NCI-H524 treated with DMSO at 0.1 percent for 48 hours (cell line): ENCODE measurements around the gene RERE.
"Not testable (repeated sequence)": the region's sequence is repeated elsewhere in the genome, so short reads cannot be mapped to it uniquely, and the experiment has no call there.

Experiments
- DNase-seq: peaks from one replicate; lab custom pipeline; 2025; lab: John Stamatoyannopoulos, UW

Gene RERE

DNA sequence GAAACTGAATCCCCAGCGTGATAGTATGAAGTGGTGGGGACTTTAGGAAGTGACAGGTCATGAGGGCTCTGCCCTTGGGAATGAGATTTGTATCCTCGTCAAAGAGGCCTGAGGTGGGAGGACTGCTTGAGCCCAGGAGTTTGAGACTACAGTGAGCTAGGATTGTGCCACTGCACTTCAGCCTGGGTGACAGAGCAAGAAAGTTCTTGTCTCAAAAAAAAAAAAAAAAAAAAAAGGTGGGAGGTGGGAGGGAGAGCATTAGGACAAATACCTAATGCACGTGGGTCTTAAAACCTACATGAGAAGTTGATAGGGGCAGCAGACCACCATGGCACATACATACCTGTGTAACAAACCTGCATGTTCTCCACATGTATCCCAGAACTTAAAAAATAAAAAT lies 24.0 kb upstream of the RERE start:
- DNase-seq: no peak

DNA sequence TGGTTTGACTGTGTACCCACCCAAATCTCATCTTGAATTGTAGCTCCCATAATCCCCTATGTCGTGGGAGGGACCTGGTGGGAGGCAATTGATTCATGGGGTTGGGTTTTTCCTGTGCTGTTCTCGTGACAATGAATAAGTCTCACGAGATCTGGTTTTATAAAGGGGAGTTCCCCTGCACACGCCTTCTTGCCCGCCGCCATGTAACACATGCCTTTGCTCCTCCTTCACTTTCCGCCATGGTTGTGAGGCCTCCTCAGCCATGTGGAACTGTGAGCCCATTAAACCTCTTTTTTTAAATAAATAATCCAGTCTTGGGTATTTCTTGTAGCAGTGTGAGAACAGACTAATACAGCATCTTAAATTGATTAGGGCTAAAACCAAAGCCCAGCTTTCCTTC lies 22.6 kb upstream of the RERE start:
- no peak for DNase-seq

DNA sequence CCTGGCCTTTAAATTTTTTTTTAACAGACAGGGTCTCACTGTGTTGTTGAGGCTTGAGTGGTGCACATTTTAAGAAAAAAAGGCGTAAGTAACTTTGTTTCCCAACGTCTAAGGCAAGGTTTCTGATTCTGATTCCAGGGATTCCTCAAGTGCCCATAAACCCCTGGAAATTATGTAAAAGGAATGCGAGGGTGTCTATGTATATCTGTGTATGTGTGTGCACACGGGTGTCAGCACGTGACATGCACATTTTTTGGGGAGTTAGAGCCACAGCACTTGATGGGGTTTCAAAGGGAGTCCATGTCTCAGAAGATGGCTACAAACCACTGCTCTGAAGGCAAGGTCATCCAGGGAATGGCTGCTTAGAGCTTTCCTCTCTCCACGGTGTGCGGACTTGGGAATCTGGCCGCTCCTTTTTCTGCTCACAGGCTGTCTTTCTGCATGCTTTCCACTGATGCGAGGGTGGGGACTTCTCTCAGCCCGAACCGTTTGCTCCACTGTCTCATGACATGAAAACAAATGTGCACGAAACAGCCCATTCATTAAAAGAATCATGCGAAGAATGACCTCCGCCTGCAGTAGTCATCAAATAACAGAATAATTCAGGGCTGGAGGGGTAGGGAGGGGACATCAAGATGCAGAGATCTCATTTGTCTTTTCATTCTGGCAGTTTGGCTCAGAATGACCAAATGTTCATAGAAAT lies 18.7 kb upstream of the RERE start:
- no peak for DNase-seq

DNA sequence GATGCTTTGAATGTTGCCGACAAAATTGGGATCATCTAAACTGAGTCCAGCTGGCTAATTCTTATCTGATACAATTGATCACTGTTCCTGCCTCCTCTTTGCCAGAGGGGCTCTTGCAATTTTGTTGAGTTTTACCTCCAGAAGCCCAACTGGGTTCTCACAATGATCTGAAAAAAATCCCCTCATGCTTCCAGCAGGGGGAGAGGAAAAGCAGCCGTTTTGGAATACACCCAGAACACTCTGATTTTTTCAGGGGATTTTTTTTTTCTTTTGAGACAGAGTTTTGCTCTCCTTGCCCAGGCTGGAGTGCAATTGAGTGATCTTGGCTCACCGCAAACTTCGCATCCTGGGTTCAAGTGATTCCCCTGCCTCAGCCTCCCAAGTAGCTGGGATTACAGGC lies 13.9 kb upstream of the RERE start:
- DNase-seq: no peak

DNA sequence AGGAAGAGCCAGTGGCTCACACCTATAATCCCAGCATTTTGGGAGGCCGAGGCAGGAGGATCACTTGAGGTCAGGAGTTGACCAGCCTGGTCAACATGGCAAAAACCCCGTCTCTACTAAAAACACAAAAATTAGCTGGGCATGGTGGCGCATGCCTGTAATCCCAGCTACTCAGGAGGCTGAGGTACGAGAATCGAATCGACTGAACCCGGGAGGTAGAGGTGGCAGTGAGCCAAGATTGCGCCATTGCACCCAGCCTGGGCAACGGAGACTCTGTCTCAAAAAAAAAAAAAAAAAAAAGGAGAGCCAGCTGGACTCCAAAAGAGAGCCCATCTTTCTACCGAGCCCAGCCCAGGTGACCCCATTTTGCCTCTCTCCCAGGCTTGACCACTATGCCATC lies 13.3 kb upstream of the RERE start:
- DNase-seq: not testable (repeated sequence)

DNA sequence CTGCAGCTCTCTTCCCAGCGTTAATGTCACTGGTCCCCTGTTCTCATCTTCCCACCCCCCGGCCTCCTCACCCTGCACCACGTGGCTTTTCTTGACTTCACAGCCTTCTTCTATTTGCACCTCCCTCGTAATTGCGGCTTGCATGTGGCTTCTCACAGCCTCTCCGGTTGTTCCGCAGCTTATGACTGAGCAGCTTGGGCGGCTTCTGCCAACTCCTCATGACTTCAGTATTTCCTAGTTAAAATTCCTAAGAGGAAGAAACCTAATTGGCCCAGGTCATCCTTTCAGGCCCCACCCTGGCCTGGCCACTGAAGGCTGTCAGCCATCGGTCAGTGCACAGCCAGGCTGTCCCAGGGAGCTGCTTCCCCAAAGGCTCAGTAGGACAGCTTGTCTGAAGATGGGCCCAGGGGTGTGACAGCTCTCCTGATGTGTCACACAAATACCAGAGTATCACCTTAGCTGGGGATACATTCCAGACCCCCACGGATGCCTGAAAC lies 8.6 kb upstream of the RERE start:
- DNase-seq: no peak

DNA sequence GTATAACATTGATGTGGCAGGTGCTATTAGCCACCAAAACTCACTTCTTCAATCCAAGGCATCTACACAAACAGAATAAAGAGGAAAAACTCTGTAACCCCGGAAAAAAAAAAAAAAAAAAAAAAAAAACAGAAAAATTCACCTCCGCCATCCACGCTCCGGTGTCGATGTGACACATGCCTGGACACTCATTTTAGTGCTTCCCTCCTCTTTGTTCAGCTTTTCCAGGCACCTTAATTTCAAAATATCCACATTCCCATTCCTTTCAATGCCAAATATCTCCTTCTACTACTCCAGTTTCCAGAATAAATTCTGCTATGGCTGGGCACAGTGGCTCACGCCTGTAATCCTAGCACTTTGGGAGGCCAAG lies 5.8 kb upstream of the RERE start:
- DNase-seq: no peak

DNA sequence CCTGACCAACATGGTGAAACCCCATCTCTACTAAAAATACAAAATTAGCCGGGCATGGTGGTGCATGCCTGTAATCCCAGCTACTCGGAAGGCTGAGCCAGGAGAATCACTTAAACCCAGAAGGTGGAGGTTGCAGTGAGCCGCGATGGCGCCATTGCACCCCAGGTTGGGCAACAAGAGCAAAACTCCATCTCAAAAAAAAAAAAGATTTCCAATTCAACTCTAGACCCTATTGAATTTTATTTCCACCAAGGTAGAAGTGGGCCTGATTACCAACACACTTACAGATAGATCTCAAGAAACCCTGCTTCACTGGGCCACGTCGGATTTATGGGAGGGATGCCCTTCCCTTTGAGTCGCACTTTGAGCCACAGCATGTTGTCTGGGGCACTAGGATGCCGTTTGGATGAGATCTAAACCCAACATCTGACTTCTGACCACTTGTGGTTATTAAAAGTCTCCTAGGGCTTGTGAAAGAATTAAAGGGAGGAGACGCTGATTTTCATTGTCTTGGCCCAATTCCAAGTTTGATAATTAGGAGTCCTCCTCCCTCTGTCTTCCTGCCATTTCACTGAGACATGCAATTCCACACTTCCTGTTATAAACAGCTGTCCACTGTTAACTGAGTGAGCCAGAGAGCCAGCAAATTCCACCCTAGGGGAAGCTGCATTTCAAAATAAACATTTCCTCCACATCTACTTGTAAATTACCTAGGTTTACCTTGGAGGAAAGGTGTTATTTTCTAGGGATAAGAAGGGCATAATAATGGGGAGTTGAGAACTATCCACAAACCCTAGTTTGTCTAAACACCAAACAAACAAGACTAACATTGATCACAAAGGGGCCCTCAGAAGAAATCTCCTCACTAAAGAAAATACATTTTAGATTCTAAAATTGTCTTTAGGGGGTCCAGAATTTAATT lies 5.2 kb upstream of the RERE start:
- peak; percentile 87 for DNase-seq

DNA sequence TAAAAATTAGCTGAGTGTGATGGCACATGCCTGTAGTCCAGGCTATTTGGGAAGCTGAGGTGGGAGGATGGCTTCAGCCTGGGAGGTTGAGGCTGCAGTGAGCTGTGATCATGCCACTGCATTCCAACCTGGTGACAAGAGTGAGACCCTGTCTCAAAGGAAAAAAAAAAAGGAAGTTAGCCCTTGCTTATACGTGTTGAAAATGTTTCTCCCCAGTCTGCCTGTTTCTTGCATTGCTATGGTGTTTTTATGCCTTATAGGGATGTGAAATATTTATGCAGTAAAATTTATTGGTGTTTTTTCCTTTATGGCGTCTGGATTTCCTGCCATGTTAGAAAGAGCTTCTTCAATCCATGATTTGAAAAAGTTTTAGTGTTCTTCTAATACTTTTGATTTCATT lies 3.6 kb upstream of the RERE start:
- no peak for DNase-seq

DNA sequence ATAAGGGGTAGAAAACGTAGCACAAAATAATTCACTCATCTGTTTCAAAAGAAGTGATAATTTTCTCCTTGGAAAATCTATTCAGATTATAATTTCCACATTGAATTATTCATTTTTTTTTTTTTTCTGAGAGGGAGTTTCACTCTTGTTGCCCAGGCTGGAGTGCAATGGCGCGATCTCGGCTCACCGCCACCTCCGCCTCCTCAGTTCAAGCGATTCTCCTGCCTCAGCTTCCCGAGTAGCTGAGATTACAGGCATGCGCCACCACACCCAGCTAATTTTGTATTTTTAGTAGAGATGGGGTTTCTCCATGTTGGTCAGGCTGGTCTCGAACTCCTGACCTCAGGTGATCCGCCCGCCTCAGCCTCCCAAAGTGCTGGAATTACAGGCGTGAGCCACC lies 1.3 kb upstream of the RERE start:
- not testable (repeated sequence) for DNase-seq

DNA sequence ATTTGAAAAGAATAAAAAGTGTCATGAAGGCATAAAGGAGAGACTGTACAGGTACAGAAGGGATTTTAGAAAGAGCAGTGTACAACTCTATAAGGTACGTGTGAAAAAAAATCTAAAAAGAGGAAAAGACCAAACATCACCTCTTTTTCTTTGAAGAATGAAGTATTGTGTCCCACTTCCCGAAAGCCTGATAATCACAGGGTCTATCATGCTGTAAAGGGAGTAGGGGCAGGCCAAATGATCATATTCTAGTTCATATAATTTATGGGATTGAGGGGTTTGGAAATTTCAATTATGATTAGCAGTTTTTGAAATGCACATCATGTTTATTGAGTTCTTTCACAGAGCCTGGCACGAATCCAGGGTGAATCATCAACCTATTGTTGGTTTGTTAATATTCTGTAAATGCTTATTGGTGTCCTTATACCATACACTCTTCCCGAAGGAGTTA lies 910 bp upstream of the RERE start:
- no peak for DNase-seq

DNA sequence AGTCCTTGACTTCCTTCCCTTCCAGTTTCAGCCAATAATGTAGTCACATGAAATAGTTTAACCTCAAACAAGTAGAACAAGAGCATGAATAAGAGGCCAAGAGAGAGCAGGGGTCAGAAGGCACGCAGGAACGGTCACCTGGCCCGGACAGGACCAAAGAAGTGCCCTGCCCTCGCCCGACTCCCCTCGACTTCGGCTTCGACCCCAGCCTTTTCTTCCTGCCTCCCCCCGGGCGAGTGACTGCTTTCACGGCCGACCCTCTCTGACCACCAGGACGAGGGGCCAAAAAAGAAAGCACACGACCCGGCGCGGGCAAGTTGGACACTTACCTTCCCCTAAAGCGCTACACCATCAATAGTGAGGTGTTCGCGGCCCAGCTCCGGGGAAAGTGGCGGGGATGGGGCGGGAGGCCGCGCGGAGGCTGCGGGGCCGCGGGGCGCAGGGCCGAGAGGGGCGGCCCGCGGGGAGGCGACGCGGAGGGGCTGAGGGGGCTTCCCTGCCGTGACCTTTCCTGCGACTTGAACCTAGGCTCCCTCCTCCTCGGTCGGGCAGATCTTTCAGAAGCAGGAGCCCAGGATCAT lies 519 bp downstream of the RERE start:
- no peak for DNase-seq

DNA sequence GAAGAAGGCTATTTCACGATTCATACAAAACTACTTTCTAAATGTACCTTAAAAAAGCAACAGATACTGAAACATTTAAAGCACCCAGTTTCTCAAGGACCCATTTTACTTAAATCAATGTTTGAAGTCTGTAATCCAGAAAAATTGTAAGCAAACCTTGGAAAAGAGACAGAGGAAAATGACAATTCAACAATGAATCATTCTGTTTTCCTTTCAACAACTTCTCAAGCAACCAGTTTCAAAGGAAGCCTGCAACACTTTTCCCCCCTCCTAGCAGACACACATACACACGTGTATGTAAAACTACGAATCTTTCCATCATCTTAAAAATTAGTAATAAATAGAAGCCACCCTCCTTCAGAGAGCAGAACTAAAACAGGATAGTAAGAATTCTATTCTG lies 1.2 kb downstream of the RERE start:
- no peak for DNase-seq

DNA sequence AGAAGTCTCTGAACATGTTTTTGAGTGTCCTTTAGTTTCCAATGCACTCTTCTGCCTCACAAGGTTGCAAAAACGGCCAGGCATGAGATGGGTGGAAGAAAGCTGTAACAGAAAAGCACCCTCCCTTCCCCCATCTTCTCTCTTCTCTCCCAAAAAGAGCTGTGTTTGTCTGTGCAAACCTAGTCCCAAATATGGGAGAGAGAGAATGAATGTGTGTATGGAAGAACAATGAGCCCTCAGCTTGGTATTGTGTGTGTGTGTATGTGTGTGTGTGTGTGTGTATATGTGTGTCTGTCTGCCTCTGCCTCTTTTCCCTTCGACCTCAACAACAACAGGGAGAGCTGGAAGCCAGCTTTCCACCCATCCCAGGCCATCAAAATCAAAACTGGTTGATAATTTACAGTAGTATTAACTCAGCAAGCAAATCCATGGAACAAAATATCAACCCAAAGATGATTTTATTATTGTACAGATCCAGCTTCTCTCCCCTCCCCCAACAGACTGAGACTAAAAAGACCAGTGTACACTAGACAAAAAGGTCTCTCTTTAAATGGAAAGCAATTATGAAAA lies 1.8 kb downstream of the RERE start:
- DNase-seq: no peak

DNA sequence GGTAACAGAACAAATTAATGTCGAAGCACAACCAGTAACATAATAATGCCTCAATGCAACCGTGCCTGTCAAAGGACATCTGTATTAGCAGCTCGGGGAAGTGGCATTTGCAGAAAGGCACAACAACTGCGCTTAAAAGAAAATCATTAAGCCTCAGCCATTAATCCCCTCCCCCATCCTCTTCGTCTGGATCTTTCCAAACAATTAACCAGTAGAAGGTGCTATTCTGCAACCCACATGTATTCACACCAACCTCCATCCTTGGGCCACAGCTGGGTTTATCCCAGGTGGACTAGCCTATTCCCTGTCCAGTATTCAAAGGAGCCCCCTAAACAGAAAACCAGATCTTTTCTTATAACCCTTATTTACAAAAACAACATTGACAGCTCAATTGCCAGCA lies 2.6 kb downstream of the RERE start:
- no peak for DNase-seq

DNA sequence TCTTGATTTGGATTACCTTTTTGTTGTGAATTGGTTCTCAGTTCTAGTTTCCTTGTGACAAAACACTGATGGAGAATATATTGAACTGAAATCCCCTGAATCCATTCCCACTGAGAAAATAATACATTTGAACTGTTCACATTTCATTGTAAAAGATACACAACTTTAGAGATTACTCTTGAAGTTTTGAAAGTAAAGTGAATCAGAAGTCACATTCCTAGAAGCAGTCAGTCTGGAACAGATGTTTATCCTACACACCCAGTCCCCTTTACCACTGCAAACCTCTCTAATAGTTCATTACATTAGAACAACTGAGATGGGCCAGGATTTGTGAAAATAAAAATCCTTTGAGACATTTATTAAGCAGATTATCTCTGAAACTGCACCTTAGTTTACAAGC lies 3.4 kb downstream of the RERE start:
- no peak for DNase-seq

DNA sequence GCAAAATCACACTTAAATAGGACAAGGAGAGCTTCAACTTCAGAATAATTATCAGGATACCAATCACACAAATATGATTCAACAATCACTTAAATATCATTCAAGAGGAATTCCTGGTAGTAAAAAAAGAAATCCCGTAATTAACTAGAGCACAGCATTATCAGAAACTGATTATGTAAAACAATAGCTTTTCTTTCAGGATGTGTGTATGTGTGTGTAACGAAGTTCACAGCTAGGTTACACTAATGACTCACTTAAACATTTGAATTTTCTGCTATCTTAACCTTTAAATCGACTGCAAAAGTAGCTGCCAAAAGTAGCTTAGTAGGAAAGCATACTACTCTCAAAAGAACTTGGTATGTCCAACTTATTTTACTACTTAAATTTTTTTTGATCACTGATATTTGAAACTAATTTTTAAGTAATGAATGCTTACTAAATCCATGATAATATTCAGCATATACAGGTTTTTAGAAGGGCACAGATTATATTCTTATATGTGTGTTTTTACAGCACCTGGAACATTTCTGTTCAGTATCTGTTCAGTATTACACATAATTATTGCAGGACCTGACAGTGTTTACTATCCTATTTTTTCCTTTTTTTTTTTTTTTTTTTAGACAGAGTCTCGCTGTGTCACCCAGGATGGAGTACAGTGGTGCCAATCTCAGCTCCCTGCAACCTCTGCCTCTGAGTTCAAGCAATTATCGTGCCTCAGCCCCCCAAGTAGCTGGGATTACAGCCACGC lies 4.2 kb downstream of the RERE start:
- DNase-seq: no peak

DNA sequence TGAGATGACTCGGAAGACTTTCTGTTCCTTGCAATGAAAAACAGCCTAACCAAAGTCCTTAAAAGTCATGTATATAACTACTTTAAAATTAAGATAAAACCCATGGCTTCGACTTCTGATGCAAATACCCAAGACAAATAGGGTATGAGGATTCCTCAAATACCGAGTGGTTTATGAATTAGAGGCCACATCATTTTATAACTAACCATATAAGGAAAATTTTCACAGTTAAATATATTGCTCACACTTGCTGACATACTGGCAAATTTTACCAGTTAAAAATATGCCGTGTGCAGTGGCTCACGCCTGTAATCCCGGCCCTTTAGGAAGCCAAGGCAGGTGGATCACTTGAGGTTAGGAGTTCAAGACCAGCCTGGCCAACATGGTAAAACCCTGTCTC lies 5.4 kb downstream of the RERE start:
- DNase-seq: no peak

DNA sequence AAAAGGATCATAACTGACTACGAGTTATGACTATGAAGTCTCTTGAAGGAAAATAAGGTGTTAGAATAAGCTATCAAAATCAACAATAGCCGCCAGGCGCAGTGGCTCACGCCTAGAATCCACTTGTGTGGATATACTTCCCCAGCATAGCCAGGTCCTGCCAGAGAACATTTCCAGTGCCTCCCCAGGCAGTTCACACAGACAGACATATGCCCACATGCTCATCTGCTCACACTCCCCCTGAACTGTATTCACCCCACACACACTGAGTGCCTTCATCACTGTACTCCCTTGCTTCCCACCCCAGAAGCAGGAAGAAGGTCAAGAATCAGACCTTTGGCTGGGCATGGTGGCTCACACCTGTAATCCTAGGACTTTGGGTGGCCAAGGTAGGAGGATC lies 6.5 kb downstream of the RERE start:
- DNase-seq: no peak

DNA sequence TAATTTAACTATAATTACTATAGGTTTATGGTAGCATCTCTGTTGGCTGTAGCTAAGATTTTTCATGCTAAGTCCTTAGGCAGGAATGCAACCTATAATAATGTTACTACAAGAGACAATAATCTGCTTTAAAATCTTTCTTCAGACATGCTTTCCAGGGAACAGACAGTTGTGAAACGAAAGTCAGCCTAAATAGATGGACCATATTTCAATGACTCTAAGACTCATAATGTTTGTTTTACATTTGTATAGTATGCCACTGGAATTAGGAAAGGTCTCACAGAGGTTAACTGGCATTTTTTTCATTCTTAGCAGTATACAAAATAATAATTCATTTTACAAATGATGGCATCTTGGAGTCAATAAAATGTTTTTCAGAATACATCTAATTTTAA lies 8.1 kb downstream of the RERE start:
- DNase-seq: no peak

DNA sequence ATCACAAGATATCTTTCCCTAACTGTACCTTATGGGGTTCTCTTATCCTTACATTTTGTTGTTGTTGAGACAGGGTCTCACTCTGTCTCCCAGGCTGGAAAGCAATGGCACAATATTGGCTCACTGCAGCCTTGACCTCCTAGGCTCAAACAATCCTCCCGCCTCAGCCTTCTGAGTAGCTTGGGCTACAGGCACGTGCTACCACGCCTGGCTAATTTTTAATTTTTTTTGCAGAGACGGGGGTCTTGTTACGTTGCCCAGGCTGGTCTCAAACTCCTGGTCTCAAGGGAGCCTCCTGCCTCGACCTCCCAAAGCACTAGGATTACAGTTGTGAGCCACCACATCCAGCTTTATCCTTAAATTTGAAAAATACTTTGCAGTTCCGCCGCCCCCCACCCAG lies 10.4 kb downstream of the RERE start:
- no peak for DNase-seq

DNA sequence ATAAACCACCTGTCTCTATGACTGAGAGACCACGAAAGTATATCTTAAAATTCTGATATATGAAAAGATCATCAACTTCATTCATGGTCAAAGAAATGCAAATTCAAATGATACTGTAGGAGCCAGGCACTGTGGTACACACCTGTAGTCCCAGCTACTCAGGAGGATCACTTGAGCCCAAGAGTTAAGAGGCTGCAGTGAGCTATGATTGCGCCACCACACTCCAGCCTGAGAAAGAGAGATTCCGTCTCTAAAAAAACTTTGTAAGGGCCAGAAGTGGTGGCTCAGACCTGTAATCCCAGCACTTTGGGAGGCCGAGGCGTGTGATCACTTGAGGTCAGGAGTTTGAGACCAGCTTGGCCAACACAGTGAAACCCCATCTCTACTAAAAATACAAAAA lies 17.0 kb downstream of the RERE start:
- DNase-seq: no peak
